Liver (tissue), 3 donors: Measurements from ENCODE around the gene OR6X1.

Source experiments
- ATF3 ChIP-seq: IDR thresholded peaks from 2 replicates; pipeline ENCODE4 v1.6.1; 2016; ENCODE audit warnings: antibody characterized with exemption
- CTCF ChIP-seq: fragments of 150-350 bp; IDR thresholded peaks from 2 replicates; pipeline ENCODE4 v1.5.1; 2017; ENCODE audit warnings: improper control_type of control experiment, low read depth, low read length; ENCODE audit not compliant: missing input control
- EGR1 ChIP-seq, 2 donors: IDR thresholded peaks; 2 replicates each; pipeline ENCODE4 v1.6.1; 2016 to 2018; ENCODE audit warnings: antibody characterized with exemption in 2 of 2, low read depth in 2 of 2
- GABPA ChIP-seq, 2 donors: IDR thresholded peaks in 1 of 2; conservative IDR thresholded peaks in 1 of 2; 2 replicates each; pipeline ENCODE4 v1.6.1; 2016; ENCODE audit warnings: antibody characterized with exemption in 2 of 2, mild to moderate bottlenecking in 1 of 2, moderate library complexity in 1 of 2
- JUND ChIP-seq, 2 donors: IDR thresholded peaks; 2 replicates each; pipeline ENCODE4 v1.6.1; 2016; ENCODE audit warnings: antibody characterized with exemption in 2 of 2
- NR2F2 ChIP-seq: IDR thresholded peaks from 2 replicates; pipeline ENCODE4 v1.6.1; 2016; ENCODE audit warnings: antibody characterized with exemption
- RAD21 ChIP-seq, 2 donors: IDR thresholded peaks; 2 replicates each; pipeline ENCODE4 v1.6.1; 2016; ENCODE audit warnings: antibody characterized with exemption in 2 of 2, mild to moderate bottlenecking in 2 of 2
- REST ChIP-seq: IDR thresholded peaks from 2 replicates; pipeline ENCODE4 v1.6.1; 2016; ENCODE audit warnings: antibody characterized with exemption, mild to moderate bottlenecking
- SP1 ChIP-seq: IDR thresholded peaks from 2 replicates; pipeline ENCODE4 v1.6.1; 2018; ENCODE audit warnings: antibody characterized with exemption, mild to moderate bottlenecking
- TAF1 ChIP-seq: conservative IDR thresholded peaks from 2 replicates; pipeline ENCODE4 v1.6.1; 2016; ENCODE audit warnings: antibody characterized with exemption, mild to moderate bottlenecking
- YY1 ChIP-seq: IDR thresholded peaks from 2 replicates; pipeline ENCODE4 v1.6.1; 2016; ENCODE audit warnings: antibody characterized with exemption, mild to moderate bottlenecking
- TF ChIP-seq, protein P1 (sequence below): IDR thresholded peaks from 2 replicates; pipeline ENCODE4 v1.6.1; 2016; ENCODE audit warnings: antibody characterized with exemption
- donor health status: healthy.
- donor health status: healthy.

GRCh38 chr11:123754101-123754568, at the start of gene OR6X1:
- TF ChIP-seq, protein P1, sequence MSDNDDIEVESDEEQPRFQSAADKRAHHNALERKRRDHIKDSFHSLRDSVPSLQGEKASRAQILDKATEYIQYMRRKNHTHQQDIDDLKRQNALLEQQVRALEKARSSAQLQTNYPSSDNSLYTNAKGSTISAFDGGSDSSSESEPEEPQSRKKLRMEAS: no peak
- no peak for TF ChIP-seq CTCF
- TF ChIP-seq SP1: no peak
- no peak for TF ChIP-seq RAD21 (IDR thresholded peaks at IDR 0.05)
- TF ChIP-seq REST: no peak
- no peak for TF ChIP-seq TAF1
- TF ChIP-seq JUND (IDR thresholded peaks at IDR 0.05): no peak
- no peak for TF ChIP-seq NR2F2
- no peak for TF ChIP-seq EGR1 (IDR thresholded peaks at IDR 0.05; ENCODE audit: low read depth in 2 of 2)
- no peak for TF ChIP-seq GABPA (IDR thresholded peaks at IDR 0.05 in 1 of 2, conservative IDR thresholded peaks at IDR 0.05 in 1 of 2)
- TF ChIP-seq YY1: no peak
- no peak for TF ChIP-seq ATF3
